ENCODE measurements around the gene GGT6. TPM values are rescaled to one million over a fixed set of nuclear protein-coding genes. Genes with fewer than 3 reads are reported as not detected.

The GGT6 gene
- polyA plus RNA-seq, 2 of the 4 experiments (the other 2 are of a cell fraction), result not detected

DNA sequence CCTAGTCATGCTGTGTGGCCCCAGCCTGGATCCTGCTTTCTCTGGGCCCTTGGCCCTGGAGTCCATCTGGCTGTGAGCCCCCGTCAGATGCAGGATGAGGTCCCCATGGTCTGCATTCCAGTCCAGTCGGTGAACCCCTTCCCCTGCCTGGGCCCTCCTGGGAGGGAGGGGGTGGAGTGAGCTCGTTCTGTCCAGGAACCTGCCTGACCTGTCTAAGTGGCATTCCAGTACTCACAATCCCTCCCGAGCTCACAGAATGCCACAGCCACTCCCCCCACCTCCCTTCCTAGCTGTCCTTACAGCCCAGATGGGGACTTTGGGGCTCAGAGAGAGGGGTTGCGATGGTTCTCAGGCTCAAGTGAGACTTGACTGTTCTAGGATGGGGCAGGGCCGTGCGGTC is 46.2 kb downstream of the GGT6 start:
- Histone ChIP-seq H3K4me1 (no peaks in the 10 kb centered on the region), H3K27ac (peak overlapping the region in 1 of 2 experiments; percentile 31; a peak in 2 of 6 replicates), H3K4me3 (no peak overlapping the region), H3K4me2 (no peak overlapping the region), H3K9me3 (no peaks in the 10 kb centered on the region)
- no peak for TF ChIP-seq EP300 (IDR thresholded peaks at IDR 0.05)
- 87% methylated on average over 7 of the region's 7 CpGs for WGBS (ENCODE audit: missing lambda C conversion rate)
- POLR2A ChIA-PET, result no interaction called here
- FAIRE-seq (no peak), DNase-seq (ENCODE audit: low read depth in 1 of 2, low spot score in 1 of 2) (no peak), ATAC-seq (no peak)
- CTCF ChIA-PET, result interaction anchor here (0.9 to 1.7 kb wide), 3 partner anchors 9 to 93 kb away, joined by 3 to 6 read pairs (median 6); no protein-coding TSS in a partner anchor

DNA sequence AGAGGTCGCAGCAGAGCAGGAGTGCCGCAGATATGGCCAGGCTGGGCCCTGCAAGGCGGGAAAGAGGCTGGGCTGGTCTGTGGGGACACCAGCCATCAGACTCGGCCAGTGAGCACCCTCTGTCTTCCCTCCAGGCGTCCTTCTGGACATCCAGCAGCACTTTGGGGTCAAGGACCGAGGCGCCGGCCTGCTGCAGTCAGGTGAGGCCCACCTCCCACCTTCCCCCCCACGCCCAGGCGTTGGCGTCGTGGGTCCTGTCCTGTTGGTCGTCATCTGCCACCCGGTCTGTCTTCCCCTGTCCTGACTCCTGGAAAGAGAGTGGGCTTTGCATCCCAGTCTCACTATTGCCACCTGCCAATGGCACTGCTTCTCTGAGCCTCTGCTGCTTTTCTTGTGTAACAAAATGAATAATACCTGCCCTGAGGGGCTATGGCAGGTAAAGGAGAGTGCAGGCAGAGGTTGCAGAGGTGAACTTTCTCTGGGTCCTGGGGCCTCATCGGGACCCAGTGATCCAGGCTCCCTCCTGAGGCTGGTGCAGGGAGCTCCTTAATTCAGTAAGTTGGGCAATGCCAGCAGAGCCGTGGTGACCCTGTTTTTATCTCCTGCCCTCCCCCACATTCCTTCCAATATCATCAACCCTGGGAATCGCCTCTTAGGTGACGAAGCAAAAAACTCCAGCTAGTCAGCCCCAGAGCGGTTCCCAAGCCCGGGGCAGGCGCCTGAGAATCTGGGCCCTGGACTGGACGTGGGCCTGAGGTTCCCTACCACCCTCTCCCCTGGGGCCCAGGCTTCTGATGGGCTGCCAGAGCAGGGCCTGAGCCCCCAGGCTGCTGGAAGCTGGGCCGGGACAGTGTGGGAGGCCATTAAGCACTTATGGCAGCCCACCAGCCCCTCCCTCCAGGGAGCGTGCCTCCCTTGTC is 47.0 kb downstream of the GGT6 start:
- CTCF ChIA-PET, result interaction anchor here (0.9 to 1.7 kb wide), 5 partner anchors 10 to 113 kb away, joined by 3 to 6 read pairs (median 4); no protein-coding TSS in a partner anchor
- no peak overlapping the region for H3K4me2 ChIP-seq

More for the DNA sequence above, 47.0 kb downstream of the GGT6 start:
- Histone ChIP-seq H3K4me1 (no peaks in the 10 kb centered on the region), H3K4me3 (no peak overlapping the region), H3K27ac (peak overlapping the region in 1 of 2 experiments; percentile 31; a peak in 2 of 6 replicates), H3K9me3 (no peaks in the 10 kb centered on the region)
- DNase-seq (ENCODE audit: low read depth in 1 of 2, low spot score in 1 of 2) (no peak), FAIRE-seq (no peak), ATAC-seq (peak; percentile 28 to 37; a peak in 4 of 6 replicates)
- WGBS (ENCODE audit: missing lambda C conversion rate), result 79% methylated on average over 22 of the region's 24 CpGs
- TF ChIP-seq ZSCAN20 (CRISPR knock-in tag; IDR thresholded peaks at IDR 0.05), result no peak
- TF ChIP-seq FOSL2 (IDR thresholded peaks at IDR 0.05), result no peak
- TF ChIP-seq FOSL2 (CRISPR knock-in tag; IDR thresholded peaks at IDR 0.05), result no peak
- TF ChIP-seq PHF8 (IDR thresholded peaks at IDR 0.05; ENCODE audit: borderline replicate concordance, low read depth), result no peak
- TF ChIP-seq KDM1A (IDR thresholded peaks at IDR 0.05; ENCODE audit: low read depth), result no peak
- no peak for TF ChIP-seq MAX (IDR thresholded peaks at IDR 0.05)
- TF ChIP-seq, protein P1, sequence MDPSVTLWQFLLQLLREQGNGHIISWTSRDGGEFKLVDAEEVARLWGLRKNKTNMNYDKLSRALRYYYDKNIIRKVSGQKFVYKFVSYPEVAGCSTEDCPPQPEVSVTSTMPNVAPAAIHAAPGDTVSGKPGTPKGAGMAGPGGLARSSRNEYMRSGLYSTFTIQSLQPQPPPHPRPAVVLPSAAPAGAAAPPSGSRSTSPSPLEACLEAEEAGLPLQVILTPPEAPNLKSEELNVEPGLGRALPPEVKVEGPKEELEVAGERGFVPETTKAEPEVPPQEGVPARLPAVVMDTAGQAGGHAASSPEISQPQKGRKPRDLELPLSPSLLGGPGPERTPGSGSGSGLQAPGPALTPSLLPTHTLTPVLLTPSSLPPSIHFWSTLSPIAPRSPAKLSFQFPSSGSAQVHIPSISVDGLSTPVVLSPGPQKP (IDR thresholded peaks at IDR 0.05; ENCODE audit: low read depth, low read length), result no peak
- TF ChIP-seq MAZ (IDR thresholded peaks at IDR 0.05; ENCODE audit: borderline replicate concordance, low read depth, low read length), result no peak
- TF ChIP-seq HOXB5 (CRISPR knock-in tag; IDR thresholded peaks at IDR 0.05), result no peak
- no peak for TF ChIP-seq FOSB (CRISPR knock-in tag; IDR thresholded peaks at IDR 0.05)
- TF ChIP-seq SMC3 (IDR thresholded peaks at IDR 0.05), result no peak
- no peak for TF ChIP-seq REST (IDR thresholded peaks at IDR 0.05)
- TF ChIP-seq CHD2 (IDR thresholded peaks at IDR 0.05; ENCODE audit: low read length, partially characterized antibody), result no peak
- POLR2A ChIA-PET, result no interaction called here
